ENCODE measurements around the gene BANF1.

The BANF1 gene

GRCh38 chr11:66002648-66003225, 434 bp downstream of the BANF1 start:
- POLR2A ChIA-PET, result interaction anchor here (0.8 to 1.0 kb wide), 2 partner anchors 9 to 143 kb away, joined by 5 to 10 read pairs; partner anchors contain the start of gene CST6
- DNase-seq (ENCODE audit: extremely low spot score), result peak; percentile 84
- TF ChIP-seq CTCF (IDR thresholded peaks at IDR 0.05; ENCODE audit: control extremely low read depth, extremely low read depth, low read depth, missing control alignments), result no peak
- CTCF ChIA-PET, result interaction anchor here (0.7 to 1.8 kb wide), 9 partner anchors 10 to 291 kb away, joined by 3 to 11 read pairs (median 5); partner anchors contain the start of genes FIBP, KAT5 and MUS81

- ChIA-PET POLR2A (no interaction called here), CTCF (interaction anchor here (1.2 to 1.8 kb wide), 4 partner anchors 14 to 292 kb away, joined by 4 to 11 read pairs (median 6); partner anchors contain the start of gene KAT5)
- no peak for TF ChIP-seq CTCF (IDR thresholded peaks at IDR 0.05; ENCODE audit: control extremely low read depth, extremely low read depth, low read depth, missing control alignments)
- no peak for DNase-seq (ENCODE audit: extremely low spot score)
Observed at GRCh38 chr11:66003291-66003690, 988 bp downstream of the BANF1 start.

- CTCF ChIA-PET, result interaction anchor here (1.3 to 1.9 kb wide), 3 partner anchors 19 to 120 kb away, joined by 5 to 11 read pairs (median 7); no protein-coding TSS in a partner anchor
- no peak for DNase-seq (ENCODE audit: extremely low spot score)
- TF ChIP-seq CTCF (IDR thresholded peaks at IDR 0.05; ENCODE audit: control extremely low read depth, extremely low read depth, low read depth, missing control alignments), result no peak
Observed at GRCh38 chr11:66004186-66004585, 1.9 kb downstream of the BANF1 start.

GRCh38 chr11:66006134-66006890, 4.0 kb downstream of the BANF1 start:
- DNase-seq (ENCODE audit: extremely low spot score), result no peak
- ChIA-PET CTCF (interaction anchor here (1.9 to 8.3 kb wide), 2 partner anchors 16 to 39 kb away, joined by 7 to 67 read pairs; no protein-coding TSS in a partner anchor), POLR2A (no interaction called here)
- TF ChIP-seq CTCF (IDR thresholded peaks at IDR 0.05; ENCODE audit: control extremely low read depth, extremely low read depth, low read depth, missing control alignments), result no peak

More at GRCh38 chr11:66004186-66004585, 1.9 kb downstream of the BANF1 start:
- POLR2A ChIA-PET, result no interaction called here

- no peak for TF ChIP-seq CTCF (IDR thresholded peaks at IDR 0.05; ENCODE audit: control extremely low read depth, extremely low read depth, low read depth, missing control alignments)
- POLR2A ChIA-PET, result interaction anchor here (0.6 kb wide), 2 partner anchors 45 to 177 kb away, joined by 6 to 8 read pairs; partner anchors contain the start of gene SF3B2
- DNase-seq (ENCODE audit: extremely low spot score), result no peak
- CTCF ChIA-PET, result interaction anchor here (0.9 to 8.3 kb wide), 3 partner anchors 16 to 147 kb away, joined by 3 to 67 read pairs (median 3); partner anchors contain the start of gene MUS81
Observed at GRCh38 chr11:66006891-66007176, 4.5 kb downstream of the BANF1 start.

- ChIA-PET POLR2A (interaction anchor here (0.6 kb wide), 2 partner anchors 45 to 177 kb away, joined by 6 to 8 read pairs; partner anchors contain the start of gene SF3B2), CTCF (interaction anchor here (0.9 to 8.3 kb wide), 3 partner anchors 15 to 147 kb away, joined by 3 to 67 read pairs (median 3); partner anchors contain the start of gene MUS81)
- no peak for DNase-seq (ENCODE audit: extremely low spot score)
Observed at GRCh38 chr11:66007201-66007634, 4.9 kb downstream of the BANF1 start.

More at GRCh38 chr11:66007201-66007634, 4.9 kb downstream of the BANF1 start:
- TF ChIP-seq CTCF (IDR thresholded peaks at IDR 0.05; ENCODE audit: control extremely low read depth, extremely low read depth, low read depth, missing control alignments), result no peak
